Measurements from ENCODE around the gene MLST8.

The MLST8 gene, protein sequence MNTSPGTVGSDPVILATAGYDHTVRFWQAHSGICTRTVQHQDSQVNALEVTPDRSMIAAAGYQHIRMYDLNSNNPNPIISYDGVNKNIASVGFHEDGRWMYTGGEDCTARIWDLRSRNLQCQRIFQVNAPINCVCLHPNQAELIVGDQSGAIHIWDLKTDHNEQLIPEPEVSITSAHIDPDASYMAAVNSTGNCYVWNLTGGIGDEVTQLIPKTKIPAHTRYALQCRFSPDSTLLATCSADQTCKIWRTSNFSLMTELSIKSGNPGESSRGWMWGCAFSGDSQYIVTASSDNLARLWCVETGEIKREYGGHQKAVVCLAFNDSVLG

DNA sequence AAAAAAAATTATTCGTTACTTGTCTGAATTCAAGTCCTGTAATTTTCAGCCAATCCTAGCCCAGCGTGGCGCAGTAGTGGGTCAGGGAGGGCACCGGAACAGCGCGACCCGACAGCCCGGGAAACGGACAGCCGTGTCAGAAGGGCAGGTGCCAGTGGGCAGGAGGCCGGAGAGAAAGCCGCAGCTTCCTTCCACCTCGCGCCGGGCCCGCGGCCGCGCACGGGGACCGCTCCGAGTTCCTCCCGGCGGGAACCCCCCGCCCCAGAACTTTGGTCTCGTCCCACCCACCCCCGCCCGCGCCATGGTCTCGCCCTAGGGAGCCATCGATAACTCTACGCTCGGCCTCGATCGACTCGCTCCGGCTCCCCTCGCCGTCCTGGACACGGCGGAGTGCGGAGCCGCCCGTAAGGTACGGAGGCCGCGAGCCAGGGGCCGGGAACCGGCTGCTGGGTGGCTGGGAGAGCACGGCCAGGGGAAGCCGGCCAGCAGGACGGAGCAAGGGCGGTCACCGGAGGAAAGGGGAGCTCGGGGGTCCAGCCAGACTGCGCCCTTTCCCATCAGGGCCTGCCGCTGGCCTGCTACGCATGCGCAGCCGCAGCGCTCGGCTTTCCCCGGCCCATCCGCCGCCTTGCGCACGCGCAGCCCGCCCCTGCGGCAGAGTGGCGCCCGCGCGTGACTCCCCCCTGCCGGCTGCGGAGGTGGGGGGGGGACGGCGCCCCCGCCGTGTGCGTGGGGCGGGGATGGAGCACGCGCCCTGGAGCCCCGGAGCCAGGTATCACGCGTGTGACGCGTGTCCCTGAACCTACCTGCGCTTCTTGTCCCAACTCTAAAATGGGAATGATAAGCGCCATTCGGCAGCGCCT lies at the start of gene MLST8:
MLST8 (plus strand) TSS at position 351 of the 863 bp plus-strand sequence. CDS start 632 bp downstream, outside the sequence.
- peak; percentile 91 for DNase-seq (ENCODE audit: low spot score)

DNA sequence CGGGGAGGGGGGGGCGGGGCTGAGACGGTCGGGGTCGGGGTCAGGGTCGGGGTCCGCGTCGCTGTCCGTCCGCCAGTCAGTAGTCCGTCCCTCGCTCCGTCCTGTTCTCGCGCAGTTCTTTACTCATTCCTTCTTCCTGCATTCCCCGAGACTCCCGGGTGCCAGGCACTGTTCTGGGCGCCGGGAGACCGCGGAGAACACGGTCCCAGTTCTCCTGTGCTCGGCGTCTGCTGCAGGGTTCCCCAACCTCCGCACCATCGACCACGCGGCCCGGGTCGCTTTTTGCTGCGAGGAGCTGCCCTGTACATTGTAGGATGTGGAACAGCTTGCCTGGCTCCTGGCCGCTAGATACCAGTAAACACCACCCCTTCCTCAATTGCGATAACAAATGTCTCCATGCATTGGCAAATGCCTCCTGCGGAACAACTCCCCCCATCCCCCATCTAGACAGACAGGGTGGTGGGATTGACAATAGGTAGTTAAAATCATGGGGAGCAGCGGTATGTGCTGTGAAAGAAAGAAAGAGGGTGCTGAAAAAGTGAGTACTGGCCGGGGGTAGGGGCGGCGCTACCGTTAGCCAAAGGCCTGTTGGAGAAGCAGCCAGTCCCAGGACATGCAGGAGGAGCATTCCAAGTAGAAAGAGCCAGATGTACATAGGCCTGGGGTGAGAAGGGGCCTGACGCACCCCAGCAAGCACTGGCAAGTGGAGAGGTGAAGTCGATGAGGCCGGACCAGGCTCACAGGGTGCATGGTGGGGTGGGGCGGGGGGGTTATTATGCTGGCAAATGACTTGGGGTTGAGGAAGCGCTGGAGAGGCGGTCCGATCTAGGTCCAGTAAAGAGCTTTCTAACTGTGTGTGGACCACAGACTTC lies 49.0 kb upstream of the MLST8 start:
- DNase-seq (ENCODE audit: low spot score): no peak

DNA sequence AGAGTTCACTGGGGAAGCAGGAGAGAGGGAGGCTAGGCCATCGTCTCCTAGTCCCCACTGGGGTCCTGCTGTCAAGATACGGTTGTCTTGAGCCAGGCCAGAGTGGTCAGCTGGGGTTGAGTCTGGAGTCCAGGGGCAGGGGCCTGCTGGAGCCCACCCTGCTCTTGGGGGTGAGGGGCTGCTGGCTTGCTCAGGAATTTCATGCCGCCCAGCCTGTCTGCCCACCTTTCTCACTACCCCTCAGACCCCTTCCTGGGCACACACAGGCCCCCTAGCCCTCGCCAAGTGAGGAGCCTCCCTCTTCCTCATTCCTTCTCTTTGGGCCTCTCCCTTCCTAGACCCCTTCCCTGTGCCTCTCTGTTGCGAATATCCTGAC lies 48.4 kb upstream of the MLST8 start:
- no peak for DNase-seq (ENCODE audit: low spot score)

DNA sequence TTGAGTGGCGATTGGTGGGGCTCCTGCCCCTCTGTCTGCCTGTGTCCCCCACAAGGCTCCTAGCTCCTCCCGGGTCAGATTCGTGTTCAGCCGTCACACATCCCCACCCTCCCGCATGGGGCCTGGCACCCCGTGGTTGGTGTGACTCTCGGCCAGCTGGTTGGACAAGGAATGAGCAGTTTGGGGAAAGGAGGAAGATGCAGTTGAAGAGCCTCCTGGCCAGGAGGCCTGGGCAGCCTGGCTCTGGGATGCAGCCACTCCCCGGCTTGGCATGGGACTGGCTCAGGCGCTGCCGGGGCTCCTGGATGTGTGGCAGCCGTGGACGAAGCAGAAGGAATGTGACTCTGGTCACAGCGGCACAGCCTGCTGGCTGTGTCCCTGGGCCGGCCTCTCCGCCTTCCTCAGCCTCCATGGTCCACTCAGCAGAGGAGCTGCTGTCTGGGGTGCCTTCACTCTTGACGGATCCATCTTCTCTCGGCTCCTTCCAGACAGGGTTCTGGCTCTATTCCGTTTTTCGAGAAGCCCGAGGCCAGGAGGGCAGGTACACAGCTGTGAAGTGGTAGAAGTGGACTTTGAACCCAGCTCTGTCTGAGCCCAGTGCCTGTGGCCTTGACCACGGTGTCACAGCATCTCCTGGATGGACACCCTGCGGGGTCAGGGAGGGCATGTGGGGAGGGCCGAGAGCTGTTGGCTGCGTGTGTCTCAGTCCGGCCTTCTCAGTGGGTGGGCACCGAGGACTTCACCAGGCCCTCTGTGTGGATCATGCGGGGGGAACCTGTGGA lies 47.6 kb upstream of the MLST8 start:
- no peak for DNase-seq (ENCODE audit: low spot score)

DNA sequence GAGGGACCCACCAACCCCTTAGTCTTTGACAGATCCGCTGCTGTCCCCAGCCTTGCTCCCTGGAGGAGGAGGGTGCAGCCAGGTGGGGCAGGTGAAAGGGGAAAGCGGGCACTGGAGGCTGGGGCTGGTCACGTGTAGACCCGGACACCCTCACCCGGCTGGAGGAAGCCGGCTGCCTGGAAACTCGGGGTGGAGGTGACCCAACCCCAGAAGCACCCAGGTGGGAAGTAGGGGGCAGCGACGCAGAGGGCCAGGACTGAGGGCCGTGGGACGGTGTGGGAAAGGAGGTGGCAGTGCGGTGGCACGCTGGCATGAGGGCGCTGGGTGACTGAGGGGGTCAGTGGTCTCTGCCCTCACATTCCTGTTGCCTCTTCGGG lies 47.0 kb upstream of the MLST8 start:
- DNase-seq (ENCODE audit: low spot score): no peak

DNA sequence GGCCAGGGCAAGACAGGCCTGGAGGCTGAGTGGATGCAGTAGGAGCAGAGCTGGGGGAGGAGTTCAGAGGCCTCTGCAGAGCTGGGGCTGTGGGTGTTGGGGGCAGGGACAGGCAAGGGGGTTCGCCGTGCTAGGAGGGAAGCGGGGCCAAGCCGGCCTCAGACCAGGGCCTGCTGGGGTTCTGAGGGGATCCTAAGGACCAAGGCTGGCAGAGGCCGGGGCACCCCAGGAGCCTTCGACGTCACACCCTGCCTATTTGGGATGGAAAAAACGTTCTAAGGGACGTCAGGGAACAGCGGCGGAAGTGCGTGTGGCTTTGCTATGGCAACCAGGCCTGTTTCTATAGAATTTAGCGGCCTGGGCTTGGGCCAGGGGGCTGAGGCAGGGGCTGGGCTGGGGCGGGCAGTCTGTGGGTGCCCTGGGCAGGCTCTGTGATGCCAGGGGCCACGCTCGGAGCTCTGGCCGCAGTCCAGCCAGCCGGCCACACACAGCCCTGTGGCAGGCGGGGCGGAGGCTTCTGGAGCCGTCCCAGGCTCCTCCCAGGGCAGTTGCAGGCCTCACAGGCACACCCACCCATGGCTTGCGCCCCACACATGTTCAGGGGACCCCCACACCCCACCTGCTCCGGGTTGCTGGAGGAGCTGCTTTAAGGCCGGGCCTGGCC lies 45.9 kb upstream of the MLST8 start:
- no peak for DNase-seq (ENCODE audit: low spot score)

DNA sequence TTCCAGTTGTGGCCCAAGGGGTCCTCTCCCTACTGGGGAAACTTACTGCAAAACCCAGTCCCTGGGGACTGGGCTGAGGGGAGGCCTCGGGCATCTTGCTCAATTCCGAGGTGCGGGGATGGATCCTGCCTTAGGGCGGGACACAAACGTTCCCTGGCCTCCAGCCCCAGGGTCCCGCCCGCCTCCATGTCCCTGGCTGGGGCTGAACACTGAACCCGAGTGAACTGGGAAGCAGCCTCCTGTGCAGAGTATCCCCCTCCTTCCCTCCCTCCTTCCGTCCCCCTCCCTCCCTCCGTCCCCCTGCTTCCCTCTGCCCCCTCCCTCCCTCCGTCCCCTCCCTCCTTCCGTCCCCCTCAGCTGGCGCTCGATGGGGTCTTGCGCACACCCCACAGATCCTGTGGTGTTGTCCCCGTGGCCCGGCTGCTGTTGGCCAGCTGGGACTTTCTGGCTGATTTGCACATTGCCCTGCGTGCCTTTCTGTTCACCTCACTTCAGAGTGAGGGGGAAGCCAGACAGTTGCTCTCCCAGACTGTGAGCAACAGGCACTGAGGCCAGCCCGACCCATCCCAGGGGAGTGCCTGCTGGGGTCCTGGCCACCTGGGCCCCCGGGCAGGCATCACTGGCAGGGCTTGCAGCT lies 44.2 kb upstream of the MLST8 start:
- DNase-seq (ENCODE audit: low spot score): no peak

DNA sequence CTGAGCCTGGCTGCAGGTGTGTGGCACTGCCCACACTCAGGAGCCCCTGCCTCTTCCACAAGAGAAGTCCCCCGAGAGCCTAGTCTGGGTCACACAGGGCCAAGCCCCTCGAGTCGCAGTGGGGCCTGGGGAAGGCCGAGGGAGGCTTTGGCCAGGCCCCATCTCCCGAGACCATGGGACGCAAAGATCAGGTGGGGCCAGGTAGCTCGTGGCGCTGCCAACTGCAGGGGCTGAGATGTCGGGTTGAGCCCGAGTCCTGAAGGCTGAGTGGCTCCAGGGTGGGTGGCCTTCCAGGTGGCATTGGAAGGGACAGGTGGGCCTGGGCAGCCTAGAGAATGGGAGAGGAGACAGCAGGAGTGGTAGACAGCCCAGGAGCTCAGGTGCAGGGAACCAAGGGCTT lies 43.3 kb upstream of the MLST8 start:
- no peak for DNase-seq (ENCODE audit: low spot score)

DNA sequence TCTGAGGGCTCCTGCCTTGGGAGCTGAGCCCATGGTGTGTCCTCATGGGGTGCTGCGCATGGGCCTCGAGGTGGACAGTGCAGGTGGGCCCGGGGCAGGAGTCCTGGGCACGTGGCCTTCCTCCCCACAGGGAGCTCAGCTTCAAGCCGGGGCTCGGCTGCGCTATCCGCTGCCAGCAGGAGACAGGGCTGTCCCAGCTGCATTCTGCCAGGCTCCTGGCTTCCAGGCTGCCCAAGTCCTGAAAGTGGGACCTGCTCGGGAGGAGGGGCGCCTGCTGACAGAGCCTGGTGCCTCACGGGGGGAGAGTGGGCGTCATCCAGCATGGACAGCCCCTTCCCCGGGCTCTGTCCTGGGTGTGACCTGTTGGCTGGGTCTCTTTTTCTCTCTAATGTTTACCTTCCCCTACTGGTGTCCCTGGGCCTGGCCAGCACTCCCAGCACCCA lies 42.6 kb upstream of the MLST8 start:
- DNase-seq (ENCODE audit: low spot score): no peak

DNA sequence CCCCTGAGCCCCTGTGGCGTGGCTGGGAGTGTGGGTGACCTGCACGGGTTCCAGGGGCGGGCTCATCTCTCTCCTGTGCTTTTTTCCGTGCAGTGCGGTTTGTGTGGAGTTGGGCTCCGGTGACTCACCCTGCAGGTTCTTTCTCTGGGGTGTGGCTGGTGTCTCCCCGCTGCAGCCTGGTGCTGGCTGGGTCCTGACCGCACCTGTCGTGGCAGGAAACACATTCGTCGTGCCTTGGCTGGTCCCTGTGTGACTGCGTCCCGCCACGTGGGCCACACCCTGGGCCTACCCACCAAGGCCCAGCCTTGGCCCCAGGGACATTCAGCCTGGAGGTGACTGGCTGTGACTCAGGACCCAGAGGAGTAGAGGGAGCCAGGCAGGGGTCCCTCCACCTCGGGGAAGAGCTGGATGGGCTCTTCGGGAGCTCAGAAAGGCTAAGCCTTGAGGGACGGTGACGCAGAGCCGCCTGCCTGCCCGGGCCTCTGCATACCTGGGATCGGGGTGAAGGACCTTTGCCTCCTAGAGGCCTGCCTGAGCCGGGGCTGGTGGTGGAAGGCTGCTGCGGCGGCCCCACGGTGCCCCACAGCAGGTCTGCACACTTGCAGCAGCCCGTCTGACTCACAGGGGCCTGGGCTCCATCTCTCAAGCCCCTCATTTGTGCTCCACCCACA lies 41.9 kb upstream of the MLST8 start:
- no peak for DNase-seq (ENCODE audit: low spot score)

DNA sequence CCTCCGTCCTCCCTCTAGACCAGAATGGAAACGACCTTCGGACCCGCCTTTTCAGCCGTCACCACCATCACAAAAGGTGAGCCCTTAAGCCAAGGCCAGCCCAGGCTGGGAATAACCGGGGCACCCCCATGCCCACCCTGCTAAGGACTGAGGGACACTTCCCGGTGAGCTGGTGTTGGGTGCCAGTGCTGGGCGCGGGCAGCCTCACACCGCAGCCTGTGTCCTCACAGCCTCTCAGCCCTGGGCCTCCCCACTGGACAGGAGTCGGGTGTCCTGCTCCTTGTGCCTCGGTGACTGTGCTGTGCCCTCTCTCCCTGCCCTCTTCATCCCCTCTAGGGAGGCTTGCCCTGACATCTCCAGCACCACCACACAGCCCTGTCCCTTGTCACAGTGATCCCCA lies 39.4 kb upstream of the MLST8 start:
- DNase-seq (ENCODE audit: low spot score): no peak

DNA sequence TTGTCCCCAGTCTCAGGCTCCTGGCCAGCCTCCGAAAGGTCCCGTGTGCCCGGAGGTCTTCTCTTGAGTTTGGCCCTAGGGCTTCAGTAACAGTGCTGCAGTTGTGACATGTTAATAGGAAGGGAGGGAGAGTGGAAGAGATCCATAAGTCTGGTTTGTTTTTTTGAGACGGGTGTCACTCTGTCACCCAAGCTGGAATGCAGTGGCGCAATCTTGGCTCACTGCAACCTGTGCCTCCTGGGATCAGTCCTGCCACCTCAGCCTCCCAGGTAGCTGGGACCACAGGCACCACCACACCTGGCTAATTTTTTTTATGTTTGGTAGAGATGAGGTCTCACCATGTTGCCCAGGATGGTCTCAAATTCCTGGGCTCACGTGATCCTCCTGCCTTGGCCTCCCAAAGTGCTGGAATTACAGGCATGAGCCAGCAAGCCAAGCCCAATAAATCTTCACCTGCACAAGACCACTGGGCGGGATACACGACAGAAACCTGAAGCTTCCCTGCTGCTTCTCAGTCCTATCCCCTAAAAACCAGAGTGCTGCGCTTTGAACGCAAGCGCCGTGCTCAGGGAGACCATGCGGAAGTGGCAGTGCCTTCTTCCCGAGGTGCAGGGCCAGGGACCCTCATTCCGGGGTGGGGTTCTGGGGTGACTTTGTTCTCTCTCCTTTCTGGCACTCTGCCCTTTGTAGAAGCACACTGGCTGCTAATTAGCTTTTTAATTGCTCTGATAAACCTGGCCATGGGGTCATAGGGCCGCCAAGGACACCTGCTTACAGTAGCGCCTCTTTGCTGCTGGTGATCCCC lies 38.8 kb upstream of the MLST8 start:
- no peak for DNase-seq (ENCODE audit: low spot score)

DNA sequence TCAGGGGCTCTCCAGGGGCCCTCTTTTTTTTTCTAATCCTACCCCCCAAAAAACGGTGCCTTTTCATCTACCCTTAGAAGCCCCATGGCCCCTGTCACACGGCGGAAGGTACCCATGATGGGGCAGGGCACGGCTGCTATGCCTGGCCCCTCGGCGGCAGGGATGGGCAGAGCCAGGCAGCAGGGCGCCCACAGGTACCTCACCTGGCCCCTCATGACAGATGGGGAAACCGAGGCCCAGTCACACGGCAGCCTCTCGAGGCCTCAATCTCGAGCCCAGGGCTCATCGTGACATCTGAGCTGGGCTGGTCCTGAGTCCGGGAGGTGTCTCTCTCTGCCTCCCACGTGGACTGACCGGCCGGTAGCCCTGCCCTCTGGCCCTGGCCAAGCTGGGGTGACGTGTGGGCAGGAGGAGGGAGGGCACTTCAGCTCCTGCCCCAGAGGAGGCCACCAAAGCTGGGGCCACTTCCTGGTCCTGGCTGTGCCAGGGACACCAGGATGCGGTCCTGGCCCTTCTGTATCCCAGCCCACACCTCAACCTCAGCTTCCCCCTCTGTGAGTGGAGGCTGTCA lies 38.1 kb upstream of the MLST8 start:
- no peak for DNase-seq (ENCODE audit: low spot score)

DNA sequence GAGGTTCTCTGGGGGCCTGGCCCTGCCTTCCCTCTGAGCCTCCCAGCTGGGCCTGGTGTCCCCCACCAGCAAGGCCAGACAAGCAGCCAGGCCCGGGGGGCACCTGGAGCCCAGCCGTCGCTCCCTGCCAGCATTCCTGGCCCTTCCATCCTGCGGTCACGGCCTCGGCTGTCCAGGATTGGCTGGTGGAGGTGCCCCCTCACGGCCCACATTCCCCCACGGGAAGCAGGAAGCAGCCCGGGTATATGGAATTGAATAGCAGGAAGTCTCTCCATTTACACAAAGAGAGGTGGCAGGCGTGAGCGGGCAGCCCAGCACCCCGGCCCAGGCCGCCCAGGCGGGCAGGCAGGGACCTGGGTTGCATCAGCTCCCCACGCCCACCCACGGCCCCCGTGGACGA lies 35.2 kb upstream of the MLST8 start:
- no peak for DNase-seq (ENCODE audit: low spot score)

DNA sequence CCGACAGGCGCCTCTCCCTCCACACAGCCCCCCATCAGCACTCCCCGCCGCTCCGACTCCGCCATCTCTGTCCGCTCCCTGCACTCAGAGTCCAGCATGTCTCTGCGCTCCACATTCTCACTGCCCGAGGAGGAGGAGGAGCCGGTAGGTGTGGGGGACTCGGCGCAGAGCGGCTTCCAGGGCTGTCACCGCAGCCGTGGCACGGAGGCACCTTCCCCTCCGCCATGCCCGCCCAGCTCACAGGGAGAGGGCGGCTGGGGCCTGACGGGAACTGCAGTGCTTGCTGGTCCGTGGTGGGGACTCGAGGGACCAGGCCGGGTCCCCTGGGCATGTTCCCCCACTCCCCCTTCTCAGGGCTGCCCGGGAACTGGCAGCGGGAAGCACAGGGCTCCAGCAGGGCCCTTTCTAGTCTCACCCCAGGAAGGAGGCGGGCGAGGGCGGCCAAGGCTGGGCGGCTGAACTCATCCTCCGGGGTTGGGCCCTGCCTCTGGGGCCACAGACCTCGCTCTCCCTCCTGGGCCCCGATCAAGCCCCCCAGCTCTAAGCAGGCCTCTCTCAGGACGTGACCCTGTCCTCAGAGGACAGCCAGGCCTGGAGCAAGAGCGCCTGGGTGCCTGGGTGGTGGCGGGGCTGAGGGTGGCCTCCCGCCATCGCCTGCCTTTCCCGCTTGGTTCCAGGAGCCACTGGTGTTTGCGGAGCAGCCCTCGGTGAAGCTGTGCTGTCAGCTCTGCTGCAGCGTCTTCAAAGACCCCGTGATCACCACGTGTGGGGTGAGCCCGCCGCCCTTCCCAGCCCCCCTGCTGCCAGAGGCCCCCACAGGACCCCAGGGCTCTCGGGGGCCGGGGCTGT lies 34.4 kb upstream of the MLST8 start:
- no peak for DNase-seq (ENCODE audit: low spot score)

DNA sequence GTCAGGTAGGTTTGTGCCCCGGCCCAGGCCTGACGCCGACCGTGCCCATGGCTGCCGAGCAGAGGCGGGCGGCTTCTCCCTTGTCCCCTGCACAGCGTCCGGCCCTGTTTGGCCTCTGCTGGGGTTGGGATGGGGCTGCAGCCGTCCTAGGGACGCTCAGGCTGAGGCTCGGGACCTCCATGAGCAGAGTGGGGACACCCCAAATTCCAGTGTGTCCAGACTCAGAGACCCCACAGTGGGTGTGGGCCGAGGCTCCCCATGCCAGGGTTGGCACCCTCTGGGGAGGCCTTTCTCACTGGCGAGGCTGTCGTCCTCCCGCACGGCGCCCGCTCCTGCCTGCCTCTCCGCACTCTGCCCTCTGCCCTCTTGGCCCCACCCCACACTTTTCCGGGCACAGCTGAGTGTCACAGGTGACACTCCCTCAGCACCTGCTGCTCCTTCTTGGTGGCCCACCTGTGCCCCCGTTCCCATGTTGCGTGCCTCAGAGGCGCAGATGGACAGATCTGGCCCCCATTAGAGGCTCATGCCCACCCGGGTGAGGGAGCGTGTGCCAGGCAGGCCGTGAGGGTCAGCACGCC lies 33.6 kb upstream of the MLST8 start:
- DNase-seq (ENCODE audit: low spot score): no peak

DNA sequence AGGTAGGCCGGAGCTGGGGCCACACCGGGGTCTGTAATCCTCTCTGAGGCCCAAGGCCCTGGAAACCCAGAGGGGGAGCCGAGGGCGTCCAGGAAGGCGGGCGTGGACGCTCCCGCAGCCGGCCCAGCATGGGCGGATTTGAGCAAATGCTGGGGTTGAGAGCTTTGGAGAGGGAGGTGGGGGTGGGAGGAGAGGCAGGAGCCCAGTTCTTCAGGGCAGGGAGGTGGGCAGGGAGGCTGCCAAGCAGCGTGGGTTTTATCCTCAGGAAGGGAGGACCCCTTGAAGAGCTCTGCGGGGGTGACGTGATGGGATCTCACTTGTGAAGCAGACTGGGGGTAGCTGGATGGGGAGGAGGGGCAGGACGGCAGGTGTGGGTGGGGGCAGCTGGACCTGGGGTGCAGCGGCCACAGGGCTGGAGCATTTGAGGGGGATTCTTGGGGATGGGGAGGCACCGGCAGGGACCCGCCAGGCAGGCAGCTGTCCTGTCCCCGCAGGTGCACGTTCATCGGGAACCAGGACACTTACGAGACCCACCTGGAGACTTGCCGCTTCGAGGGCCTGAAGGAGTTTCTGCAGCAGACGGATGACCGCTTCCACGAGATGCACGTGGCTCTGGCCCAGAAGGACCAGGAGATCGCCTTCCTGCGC lies 32.4 kb upstream of the MLST8 start:
- DNase-seq (ENCODE audit: low spot score): no peak

All from CD4-positive, alpha-beta T cell treated with Interleukin-6 at 100 ng/mL for 8 hours (primary cell).